Medulla oblongata (tissue), 1 donor: Measurements from ENCODE around the gene MYL6B.
"Not testable (repeated sequence)": the region's sequence is repeated elsewhere in the genome, so short reads cannot be mapped to it uniquely, and the experiment has no call there.

Experiments used
- DNase-seq: peaks from one replicate; pipeline ENCODE4 v3.0.0-alpha.2; 2015; ENCODE audit errors: extremely low spot score

Gene MYL6B

GRCh38 chr12:56152756-56153677 lies 630 bp downstream of the MYL6B start:
- no peak for DNase-seq

DNA sequence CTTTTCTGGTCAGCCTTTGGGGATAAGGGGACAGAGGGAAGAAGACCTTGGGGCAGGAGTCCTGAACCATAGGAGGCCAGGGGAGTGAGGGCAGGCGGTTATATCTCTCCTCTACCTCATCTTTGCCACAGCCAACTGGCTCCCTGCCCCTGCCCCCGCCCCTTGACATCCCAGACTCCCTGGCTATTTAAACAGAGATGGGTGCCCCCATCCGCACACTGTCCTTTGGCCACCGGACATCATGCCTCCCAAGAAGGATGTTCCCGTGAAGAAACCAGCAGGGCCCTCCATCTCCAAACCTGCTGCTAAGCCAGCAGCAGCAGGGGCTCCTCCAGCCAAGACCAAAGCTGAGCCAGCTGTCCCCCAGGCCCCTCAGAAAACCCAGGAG lies 1.3 kb downstream of the MYL6B start:
- no peak for DNase-seq

DNA sequence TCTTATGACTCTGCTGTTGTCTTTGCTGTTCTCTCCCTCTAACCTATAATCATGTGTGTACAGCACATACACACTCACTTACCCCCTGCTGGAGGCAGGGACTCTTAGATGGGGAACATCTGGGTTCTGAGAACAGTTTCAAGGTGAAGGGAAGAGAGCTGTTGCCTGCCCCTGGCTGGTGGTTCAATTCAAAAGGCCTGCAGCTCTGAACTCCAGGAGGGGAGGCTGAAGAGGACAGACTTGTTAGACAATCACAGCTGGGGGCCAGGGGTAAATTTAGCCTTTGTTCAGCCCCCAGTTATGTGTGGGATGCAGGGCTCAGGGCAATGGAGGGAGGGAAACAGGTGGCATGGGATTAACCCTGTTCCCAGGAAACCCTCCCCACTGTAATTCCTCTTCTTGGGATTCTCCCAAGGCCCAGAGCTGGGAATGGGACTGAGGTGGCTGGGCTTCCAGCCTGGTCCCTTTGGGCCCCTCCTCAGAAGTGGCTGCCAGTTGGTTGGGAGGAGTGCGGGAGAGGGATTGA lies 1.9 kb downstream of the MYL6B start:
- no peak for DNase-seq

DNA sequence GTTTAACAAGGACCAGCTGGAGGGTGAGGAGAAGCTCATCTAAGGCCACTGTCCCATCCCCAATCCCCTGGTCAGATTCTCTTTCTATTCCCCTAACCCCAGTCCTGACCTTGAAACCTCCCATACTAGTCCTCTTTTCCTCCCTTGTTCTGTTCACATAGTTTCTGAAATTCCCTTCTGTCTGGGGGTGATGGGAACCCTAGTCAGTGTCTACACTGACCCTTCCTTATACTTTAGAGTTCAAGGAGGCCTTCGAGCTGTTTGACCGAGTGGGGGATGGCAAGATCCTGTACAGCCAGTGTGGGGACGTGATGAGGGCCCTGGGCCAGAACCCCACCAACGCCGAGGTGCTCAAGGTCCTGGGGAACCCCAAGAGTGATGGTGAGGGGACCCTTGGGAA lies 2.4 kb downstream of the MYL6B start:
- no peak for DNase-seq

DNA sequence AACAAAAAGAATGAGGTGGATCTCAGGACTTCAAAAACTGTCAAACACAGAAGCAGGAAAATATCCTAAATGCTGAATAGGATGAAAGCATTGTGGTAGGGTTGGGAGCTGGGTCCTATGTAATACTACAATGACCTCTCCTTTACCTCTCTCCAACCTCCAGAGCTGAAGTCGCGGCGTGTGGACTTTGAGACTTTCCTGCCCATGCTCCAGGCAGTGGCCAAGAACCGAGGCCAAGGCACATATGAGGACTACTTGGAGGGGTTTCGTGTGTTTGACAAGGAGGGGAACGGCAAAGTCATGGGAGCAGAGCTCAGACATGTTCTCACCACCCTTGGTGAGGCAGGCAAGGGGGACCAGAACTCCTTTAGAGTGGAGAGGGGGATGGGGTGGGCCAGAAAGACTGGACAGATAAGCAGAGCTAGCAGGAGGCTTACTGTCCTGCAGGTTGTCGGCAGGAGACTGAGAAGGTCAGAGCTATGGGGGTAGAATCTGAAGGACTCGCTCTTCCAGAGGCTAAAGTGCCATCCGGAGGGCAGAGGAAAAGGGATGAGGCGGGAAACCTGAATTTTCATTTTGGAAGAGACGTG lies 3.0 kb downstream of the MYL6B start:
- DNase-seq, result no peak

DNA sequence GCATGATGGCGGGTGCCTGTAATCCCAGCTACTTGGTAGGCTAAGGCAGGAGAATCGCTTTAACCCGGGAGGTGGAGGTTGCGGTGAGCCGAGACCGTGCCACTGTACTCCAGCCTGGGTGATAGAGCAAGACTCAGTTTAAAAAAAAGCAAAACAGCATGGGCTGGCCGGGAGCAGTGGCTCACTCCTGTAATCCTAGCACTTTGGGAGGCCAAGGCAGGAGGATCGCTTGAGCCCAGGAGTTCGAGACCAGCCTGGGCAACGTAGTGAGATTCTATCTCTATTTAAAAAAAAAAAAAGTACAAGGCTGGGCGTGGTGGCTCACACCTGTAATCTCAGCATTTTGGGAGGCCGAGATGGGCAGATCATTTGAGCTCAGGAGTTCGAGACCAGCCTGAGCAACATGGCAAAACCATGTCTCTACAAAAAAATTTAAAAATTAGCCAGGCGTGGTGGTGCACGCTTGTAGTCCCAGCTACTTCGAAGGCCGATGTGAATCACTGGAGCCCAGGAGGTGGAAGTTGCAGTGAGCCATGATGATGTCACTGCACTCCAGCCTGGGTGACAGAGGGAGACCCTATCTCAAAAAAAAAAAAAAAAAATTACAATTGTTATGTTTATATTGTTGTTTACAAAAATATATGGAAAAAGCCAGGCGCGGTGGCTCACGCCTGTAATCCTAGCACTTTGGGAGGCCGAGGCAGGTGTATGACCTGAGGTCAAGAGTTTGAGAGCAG lies 4.2 kb downstream of the MYL6B start:
- not testable (repeated sequence) for DNase-seq

DNA sequence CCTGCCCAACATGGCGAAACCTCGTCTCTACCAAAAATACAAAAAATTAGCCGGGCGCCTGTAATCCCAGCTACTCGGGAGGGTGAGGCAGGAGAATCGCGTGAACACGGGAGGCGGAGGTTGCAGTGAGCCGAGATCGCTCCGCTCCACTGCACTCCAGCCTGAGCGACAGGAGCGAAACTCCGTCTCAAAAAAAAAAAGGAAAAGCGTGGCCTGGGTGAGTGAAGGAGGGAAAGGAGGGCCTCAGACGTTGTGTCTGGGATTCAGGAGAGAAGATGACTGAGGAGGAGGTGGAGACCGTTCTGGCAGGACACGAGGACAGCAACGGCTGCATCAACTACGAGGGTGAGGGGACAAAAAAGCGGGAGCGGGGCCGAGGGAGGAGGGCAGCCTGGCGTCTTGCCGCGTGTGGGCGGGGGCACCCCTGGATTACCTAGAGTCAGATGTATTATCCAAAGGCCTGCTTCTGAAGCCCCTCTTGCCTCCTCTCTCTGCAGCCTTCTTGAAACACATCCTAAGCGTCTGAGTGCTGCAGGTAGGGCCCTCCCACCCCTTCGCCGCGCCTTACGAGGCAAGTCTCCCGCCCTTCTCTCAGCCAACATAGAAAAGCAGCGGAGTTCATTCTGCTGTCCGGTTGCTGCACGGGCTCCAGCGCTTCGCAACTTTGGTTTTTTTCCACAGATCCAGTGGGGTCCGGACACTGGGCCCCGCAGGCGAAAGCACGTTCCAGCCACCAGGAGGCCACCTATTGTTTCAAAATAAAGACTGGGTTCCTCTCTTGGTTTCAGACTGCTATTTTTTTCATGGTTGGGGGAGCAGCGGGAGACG lies 5.0 kb downstream of the MYL6B start:
- DNase-seq, result peak; percentile 66

DNA sequence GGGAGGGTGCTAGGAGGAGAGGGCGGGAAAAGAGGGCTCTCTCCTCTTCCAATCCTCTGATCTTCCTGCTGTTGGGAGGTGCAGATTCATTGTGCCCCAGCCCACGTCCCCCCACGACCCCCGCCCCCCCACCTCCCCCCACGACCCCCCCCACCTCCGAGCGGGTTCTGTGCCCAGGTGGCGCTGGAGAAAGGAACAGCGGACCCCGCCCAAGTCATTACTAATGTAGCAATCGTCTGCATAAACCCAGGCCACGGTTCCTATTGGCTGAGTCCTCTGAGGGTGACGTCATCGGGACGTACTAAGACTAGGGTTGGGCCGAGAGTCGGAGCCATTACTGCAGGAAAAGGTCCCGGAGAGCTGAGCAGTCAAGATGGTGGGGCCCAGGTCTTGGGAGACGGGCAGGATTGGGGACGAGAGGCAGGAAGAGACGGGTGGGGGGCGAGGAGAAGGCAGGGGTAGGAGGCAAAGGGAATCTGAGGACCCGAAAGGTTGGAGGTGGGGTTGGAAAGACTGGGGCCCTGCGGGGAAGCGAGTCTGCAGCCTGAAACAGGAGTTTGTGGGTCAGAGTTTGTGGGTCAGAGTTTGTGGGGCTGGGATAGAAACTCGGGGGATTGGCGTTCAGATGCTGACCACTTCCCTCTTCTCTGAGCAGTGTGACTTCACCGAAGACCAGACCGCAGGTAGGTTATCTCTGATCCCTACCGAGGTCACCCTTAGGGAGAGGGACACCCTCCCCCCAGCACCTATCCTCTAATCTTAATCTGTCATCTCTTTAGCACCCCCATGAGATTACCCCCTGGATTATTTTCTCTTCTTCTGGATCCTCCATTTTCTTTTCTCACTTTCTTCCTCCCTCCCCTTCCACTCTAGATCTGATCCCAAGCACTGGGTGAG lies 5.9 kb downstream of the MYL6B start, which contains the start of gene MYL6:
Gene MYL6, plus strand, starts transcription at position 331 of the 897 bp plus-strand sequence. Its CDS starts 43 bp downstream, at position 374.
- DNase-seq, result peak; percentile 99

DNA sequence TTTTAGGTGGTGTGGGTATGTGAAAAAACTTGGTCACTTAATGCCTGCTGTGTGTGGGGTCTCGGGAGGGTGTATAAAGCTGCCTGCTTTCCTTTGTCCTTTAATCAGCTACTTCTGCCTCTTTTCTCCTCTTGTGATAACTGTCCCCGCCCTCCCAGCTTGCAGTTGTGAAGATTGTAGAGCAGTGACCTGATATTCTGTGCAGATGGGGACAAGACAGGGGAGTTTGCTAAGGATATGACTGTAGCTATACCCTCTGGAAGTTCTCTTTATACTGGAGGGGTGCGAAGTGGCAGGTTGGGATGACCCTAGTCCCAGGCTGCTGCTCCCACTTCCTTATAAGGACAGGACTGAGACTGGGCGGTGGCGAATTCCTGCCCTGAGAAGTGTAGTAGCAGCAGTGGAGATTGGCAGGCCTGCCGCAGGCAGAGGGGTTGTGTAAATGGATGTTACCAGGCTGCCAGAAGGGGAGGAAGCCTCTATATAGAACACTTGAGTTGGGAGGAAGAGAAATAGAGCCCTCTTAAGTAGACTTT lies 6.6 kb downstream of the MYL6B start:
- DNase-seq, result peak; percentile 62

GRCh38 chr12:56159482-56160192 lies 7.2 kb downstream of the MYL6B start:
- DNase-seq, result no peak

- DNase-seq, result no peak
Measured at GRCh38 chr12:56160193-56160763, 7.9 kb downstream of the MYL6B start.

DNA sequence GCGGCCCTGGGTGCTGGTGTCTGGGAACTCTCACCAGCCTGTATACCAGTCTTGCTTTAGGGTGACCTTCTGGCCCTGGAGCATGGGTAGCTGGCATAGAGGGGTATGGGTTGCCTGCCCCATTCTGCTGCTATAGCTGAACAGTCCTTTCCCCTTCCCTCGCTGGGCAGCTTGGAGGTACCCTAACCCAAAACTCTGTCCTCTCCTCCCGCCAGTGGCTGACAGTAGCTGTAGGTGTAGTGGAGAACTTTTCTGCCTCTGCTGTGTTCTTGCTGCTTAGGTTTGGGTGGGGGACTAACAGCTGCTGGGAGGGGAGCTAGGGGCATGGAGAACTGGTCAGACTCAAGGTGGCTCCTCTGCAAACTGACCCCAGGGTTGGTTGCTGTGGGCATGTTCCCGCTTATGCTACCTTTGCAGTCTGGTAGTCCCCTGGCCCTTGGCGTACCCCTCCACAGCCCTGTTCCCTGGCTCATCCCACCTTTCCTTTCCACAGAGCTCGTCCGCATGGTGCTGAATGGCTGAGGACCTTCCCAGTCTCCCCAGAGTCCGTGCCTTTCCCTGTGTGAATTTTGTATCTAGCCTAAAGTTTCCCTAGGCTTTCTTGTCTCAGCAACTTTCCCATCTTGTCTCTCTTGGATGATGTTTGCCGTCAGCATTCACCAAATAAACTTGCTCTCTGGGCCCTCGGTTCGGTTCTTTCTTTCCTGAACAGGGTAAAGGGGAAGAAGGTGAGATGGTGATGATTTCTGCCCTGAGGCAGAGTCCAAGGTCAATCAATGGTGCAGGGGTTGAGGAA lies 8.7 kb downstream of the MYL6B start:
- no peak for DNase-seq

GRCh38 chr12:56161690-56162351 lies 9.4 kb downstream of the MYL6B start:
- DNase-seq, result no peak

GRCh38 chr12:56162468-56163290 lies 10.3 kb downstream of the MYL6B start:
- DNase-seq, result no peak

- no peak for DNase-seq
Measured at GRCh38 chr12:56163533-56164344, 11.4 kb downstream of the MYL6B start.

DNA sequence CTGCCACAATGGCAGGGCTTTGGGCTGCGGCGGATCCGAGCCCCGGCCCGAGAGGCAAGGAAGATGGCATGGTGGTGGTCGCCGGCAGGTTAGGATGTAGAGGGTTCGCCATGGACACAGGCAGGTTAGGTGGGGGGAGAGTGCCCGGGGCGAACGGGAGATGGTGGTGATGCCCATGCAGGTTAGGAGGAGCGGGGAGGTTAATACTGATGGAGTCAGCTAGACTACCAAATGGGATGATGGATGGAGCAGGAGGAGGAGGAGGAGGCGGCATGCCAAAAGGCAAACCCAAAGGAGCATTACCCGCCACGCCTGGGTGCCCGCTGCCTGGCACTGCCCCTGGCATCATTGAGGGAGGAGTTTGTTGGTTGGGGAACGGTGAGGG lies 11.9 kb downstream of the MYL6B start:
- no peak for DNase-seq
